Rectal smooth muscle tissue (tissue), 1 donor: ENCODE measurements around the gene GRM7.

ENCODE experiments used
- H3K27ac ChIP-seq: one replicate; pipeline ENCODE4 v1.7.0; 2013; ENCODE audit warnings: low read depth, low read length, inconsistent platforms
- H3K27me3 ChIP-seq: one replicate; pipeline ENCODE4 v1.7.0; 2013; ENCODE audit warnings: low read length; ENCODE audit not compliant: control insufficient read depth, insufficient read depth
- H3K36me3 ChIP-seq: one replicate; pipeline ENCODE4 v1.7.0; 2013; ENCODE audit warnings: low read length; ENCODE audit not compliant: control insufficient read depth, insufficient read depth
- H3K4me1 ChIP-seq: one replicate; pipeline ENCODE4 v1.7.0; 2013; ENCODE audit warnings: low read length; ENCODE audit not compliant: control insufficient read depth, insufficient read depth
- H3K4me3 ChIP-seq: one replicate; pipeline ENCODE4 v1.7.0; 2013; ENCODE audit warnings: low read length
- H3K9ac ChIP-seq: one replicate; pipeline ENCODE4 v1.7.0; 2013; ENCODE audit warnings: low read length

Gene GRM7

DNA sequence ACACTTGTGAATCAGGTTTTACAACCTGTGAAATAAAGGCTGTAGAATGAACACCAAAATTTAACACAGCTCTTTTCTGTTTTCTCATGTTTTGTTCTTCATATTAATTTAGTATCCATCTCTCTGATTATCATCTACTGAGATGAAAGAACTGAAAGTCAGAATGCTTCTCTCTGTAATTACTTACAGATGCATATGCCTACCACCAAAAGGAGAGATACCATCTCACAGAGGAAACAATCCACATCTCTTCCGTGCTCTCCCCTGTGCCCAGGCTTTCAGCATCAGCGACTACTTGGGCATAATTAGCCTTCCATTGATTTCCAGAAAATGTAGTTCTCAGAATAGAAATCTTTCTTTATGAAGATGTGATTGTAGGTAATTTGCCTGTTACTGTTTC is 741.4 kb downstream of the GRM7 start:
- no peak overlapping the region for H3K4me3 ChIP-seq
- no peak overlapping the region for H3K9ac ChIP-seq
- no peaks in the 10 kb centered on the region for H3K27me3 ChIP-seq
- no peaks in the 10 kb centered on the region for H3K4me1 ChIP-seq
- H3K36me3 ChIP-seq: no peaks in the 10 kb centered on the region
- no peak overlapping the region for H3K27ac ChIP-seq

- H3K27ac ChIP-seq: no peak overlapping the region
- H3K4me1 ChIP-seq: no peaks in the 10 kb centered on the region
- H3K9ac ChIP-seq: no peak overlapping the region
- no peaks in the 10 kb centered on the region for H3K27me3 ChIP-seq
- H3K36me3 ChIP-seq: no peaks in the 10 kb centered on the region
- H3K4me3 ChIP-seq: no peak overlapping the region
These were observed 746.2 kb downstream of the GRM7 start for GRCh38 chr3:7607083-7607482.

DNA sequence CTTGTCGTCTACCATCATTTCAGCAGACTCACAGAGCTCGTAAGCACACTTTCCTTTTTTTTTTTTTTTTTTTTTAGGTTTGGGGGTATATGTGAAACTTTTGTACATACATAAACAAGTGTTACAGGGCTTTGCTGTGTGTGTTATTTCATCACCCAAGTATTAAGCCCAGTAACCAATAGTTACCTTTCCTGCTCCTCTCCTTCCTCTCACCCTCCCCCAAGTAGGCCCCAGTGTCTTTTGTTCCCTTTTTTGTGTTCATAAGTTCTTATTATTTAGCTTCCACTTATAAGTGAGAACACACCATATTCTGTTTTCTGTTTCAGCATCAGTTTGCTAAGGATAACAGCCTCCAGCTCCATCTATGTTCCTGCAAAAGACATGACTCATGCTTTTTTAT is 746.8 kb downstream of the GRM7 start:
- H3K9ac ChIP-seq: no peak overlapping the region
- H3K4me1 ChIP-seq: no peaks in the 10 kb centered on the region
- H3K4me3 ChIP-seq: no peak overlapping the region
- no peaks in the 10 kb centered on the region for H3K27me3 ChIP-seq
- no peaks in the 10 kb centered on the region for H3K36me3 ChIP-seq
- H3K27ac ChIP-seq: no peak overlapping the region

DNA sequence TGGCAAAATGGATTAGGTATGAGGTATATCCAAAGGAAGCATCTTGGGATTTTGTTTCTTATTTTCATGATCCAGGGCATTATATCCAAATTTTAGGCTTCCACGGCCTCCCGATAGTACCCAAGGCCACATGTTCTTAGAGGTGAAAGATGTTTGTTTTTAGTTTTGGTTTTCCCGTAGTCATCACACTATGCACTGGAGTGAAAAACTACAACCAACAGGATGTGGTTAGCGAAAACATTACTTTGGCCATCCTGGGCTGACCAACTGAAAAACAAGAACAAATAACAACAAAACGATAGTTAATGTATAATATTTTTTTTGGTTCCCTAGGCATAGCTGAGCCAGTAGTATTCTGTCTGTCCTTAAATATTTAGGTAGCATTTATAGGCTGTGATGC is 749.7 kb downstream of the GRM7 start:
- H3K9ac ChIP-seq: no peak overlapping the region
- no peaks in the 10 kb centered on the region for H3K36me3 ChIP-seq
- no peak overlapping the region for H3K4me3 ChIP-seq
- no peaks in the 10 kb centered on the region for H3K4me1 ChIP-seq
- no peaks in the 10 kb centered on the region for H3K27me3 ChIP-seq
- no peak overlapping the region for H3K27ac ChIP-seq

GRCh38 chr3:7615043-7615442 is 754.1 kb downstream of the GRM7 start:
- no peak overlapping the region for H3K27ac ChIP-seq
- no peaks in the 10 kb centered on the region for H3K36me3 ChIP-seq
- no peak overlapping the region for H3K4me3 ChIP-seq
- H3K4me1 ChIP-seq: no peaks in the 10 kb centered on the region
- no peak overlapping the region for H3K9ac ChIP-seq
- H3K27me3 ChIP-seq: no peaks in the 10 kb centered on the region

GRCh38 chr3:7618606-7619005 is 757.7 kb downstream of the GRM7 start:
- Histone ChIP-seq H3K36me3 (no peaks in the 10 kb centered on the region), H3K4me1 (no peaks in the 10 kb centered on the region), H3K4me3 (no peak overlapping the region), H3K27me3 (no peaks in the 10 kb centered on the region), H3K27ac (no peak overlapping the region), H3K9ac (no peak overlapping the region)

DNA sequence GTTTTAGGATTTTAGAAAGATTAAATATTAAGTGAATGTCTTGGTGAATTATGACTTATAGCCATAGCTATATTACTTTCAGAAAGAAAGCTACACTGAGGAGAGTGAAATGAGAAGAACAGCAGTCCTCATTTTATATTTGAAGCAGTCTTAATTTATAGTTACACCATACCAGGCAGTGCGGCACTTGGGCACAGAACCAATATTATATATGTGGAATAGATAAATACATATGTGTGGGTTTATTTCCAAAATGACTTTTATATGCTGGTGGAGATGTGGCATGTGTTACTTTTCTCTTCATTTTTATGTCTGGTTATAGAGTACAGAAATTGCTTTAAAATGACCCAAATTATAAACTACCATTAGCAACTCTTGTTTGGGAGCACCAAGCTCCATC is 759.5 kb downstream of the GRM7 start:
- Histone ChIP-seq H3K36me3 (no peaks in the 10 kb centered on the region), H3K4me3 (no peak overlapping the region), H3K4me1 (no peaks in the 10 kb centered on the region), H3K9ac (no peak overlapping the region), H3K27ac (no peak overlapping the region), H3K27me3 (no peaks in the 10 kb centered on the region)

DNA sequence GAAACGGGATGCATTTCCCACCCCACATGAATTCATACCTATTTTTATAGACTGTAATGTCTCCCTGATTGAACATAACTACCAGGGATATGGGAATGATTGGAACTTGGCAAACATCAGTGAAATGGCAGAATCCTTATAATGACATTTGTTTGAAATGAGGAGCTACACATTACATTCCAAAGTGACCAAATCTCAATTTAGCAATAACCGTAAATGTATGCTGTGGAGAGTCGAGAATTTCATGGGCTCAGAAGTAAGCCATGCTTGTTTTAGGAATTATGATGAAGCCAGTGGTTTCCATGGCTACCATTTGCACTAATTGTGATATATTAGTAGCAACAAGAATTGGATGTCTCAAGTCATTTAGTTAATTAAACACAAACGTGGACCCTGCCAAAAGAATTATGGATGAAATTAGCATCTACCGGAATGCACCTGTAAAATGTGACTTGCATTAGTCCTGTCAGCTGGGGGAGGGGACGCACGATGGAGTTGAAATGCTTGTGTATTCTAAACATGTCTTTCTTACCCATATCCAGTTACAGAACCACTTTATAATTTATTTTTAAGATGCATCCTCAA is 760.2 kb downstream of the GRM7 start:
- Histone ChIP-seq H3K27me3 (no peaks in the 10 kb centered on the region), H3K36me3 (no peaks in the 10 kb centered on the region), H3K4me1 (no peaks in the 10 kb centered on the region), H3K9ac (no peak overlapping the region), H3K4me3 (no peak overlapping the region), H3K27ac (no peak overlapping the region)

- Histone ChIP-seq H3K4me3 (no peak overlapping the region), H3K27me3 (no peaks in the 10 kb centered on the region)
These were observed 760.7 kb downstream of the GRM7 start for GRCh38 chr3:7621651-7622050.

DNA sequence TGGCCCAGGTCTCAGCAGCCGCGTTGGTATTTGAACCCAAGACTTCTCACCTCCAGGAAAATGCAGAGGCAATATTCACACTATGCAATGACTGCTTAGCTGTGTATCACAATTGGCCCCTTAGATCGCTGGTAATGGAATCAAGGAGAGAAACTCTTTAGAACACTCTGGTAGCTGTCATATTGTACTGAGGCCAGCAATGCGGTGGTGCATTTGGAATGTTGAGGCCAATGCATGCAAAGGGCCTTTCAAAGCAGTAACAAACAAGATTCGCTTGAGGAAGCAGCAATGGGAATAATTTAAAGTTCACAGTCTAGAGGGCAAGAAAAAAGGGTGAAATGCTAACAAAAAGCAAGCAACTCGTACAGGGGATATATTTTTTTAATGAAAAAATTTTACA is 764.1 kb downstream of the GRM7 start:
- H3K36me3 ChIP-seq: no peaks in the 10 kb centered on the region
- no peaks in the 10 kb centered on the region for H3K27me3 ChIP-seq
- no peaks in the 10 kb centered on the region for H3K4me1 ChIP-seq
- no peak overlapping the region for H3K27ac ChIP-seq
- no peak overlapping the region for H3K9ac ChIP-seq
- H3K4me3 ChIP-seq: no peak overlapping the region

More at GRCh38 chr3:7621651-7622050, 760.7 kb downstream of the GRM7 start:
- Histone ChIP-seq H3K4me1 (no peaks in the 10 kb centered on the region), H3K27ac (no peak overlapping the region), H3K36me3 (no peaks in the 10 kb centered on the region), H3K9ac (no peak overlapping the region)

GRCh38 chr3:7630351-7630911 is 769.5 kb downstream of the GRM7 start:
- no peak overlapping the region for H3K27ac ChIP-seq
- no peak overlapping the region for H3K9ac ChIP-seq
- H3K4me3 ChIP-seq: no peak overlapping the region
- no peaks in the 10 kb centered on the region for H3K36me3 ChIP-seq
- H3K4me1 ChIP-seq: no peaks in the 10 kb centered on the region
- no peaks in the 10 kb centered on the region for H3K27me3 ChIP-seq

- Histone ChIP-seq H3K9ac (no peak overlapping the region), H3K4me1 (no peaks in the 10 kb centered on the region), H3K27ac (no peak overlapping the region), H3K4me3 (no peak overlapping the region), H3K36me3 (no peaks in the 10 kb centered on the region), H3K27me3 (no peaks in the 10 kb centered on the region)
These were observed 770.0 kb downstream of the GRM7 start for GRCh38 chr3:7630925-7631324.

DNA sequence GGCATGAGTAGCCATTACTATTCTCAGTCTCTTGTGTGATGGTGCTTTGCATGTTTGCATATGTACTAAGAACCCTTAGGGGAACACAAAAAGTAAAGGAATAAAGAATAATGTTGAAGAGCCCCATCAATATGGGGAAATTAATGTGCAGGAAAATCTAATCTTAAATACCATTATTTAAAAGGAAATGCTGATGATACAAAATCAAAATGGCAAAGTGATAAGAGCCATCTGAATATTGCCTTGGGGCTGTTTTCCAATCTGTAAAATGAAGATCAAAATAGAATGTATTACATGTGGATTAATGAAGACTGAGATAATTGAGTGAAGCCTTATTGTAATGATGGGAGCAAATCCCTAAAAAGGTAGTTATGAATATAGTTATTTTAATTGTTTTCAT is 771.4 kb downstream of the GRM7 start:
- no peaks in the 10 kb centered on the region for H3K36me3 ChIP-seq
- H3K27me3 ChIP-seq: no peaks in the 10 kb centered on the region
- no peaks in the 10 kb centered on the region for H3K4me1 ChIP-seq
- H3K4me3 ChIP-seq: no peak overlapping the region
- no peak overlapping the region for H3K9ac ChIP-seq
- H3K27ac ChIP-seq: no peak overlapping the region
